Epidermal melanocyte (primary cell): ENCODE data around the gene NOS2.
"Not testable (repeated sequence)": the region's sequence is repeated elsewhere in the genome, so short reads cannot be mapped to it uniquely, and the experiment has no call there.

ENCODE experiments used
- DNase-seq: peaks from one replicate; pipeline ENCODE4 v3.0.0; 2011; ENCODE audit warnings: low spot score; ENCODE audit not compliant: insufficient read length

The NOS2 gene

DNA sequence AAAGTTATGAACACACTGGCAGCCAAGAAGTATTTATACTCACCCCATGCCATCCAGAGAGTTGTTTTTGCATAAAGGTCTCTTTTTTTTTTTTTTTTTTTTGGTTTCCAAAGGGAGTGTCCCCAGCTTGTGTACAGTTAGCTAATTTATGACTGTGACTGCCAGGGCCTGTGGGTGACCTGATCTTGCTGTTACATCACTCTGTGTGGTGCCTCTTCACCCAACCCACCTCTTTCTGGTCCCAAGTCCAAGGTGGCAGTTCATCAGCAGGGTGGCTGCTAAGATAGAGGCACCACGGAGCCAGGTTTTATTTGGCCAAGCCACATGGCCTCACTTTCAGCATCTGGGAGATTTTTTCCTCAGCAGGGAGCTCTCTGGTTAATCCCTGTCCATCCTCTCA lies at the start of gene NOS2:
TSS of gene NOS2 (minus strand) at position 8 of the 400 bp plus-strand sequence. CDS start 1,720 bp downstream, outside the sequence.
- no peak for DNase-seq

DNA sequence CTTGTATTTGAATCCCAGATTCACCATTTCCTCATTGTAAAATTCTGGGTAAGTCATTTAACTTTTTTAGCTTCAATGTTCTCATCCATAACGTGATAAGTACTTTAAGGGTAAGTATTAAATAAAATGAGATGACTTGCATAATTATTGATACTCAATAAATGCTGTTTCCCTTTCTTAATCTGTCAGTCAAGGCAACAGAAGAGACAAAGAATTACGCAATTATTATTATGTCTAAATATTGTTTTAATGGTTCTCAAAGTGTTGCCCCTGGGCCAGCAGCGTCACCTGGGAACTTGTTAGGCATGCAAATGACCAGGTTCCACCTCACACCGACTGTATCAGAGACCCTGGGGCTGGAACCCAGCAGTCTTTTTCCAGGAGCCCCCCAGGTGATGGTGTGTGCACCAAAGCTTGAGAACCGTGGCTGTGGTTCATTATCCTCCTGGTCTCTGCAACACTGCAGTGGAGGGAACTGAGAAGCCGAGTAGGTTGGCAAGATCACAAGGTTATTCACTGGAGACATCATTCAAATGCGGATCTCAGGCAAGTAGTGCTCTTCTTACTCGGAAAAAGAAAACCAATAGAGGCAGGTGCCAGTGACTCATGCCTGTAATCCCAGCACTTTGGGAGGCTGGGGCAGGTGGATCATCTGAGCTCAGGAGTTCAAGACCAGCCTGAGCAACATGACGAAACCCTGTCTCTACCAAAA lies 49.3 kb upstream of the NOS2 start:
- DNase-seq: no peak

DNA sequence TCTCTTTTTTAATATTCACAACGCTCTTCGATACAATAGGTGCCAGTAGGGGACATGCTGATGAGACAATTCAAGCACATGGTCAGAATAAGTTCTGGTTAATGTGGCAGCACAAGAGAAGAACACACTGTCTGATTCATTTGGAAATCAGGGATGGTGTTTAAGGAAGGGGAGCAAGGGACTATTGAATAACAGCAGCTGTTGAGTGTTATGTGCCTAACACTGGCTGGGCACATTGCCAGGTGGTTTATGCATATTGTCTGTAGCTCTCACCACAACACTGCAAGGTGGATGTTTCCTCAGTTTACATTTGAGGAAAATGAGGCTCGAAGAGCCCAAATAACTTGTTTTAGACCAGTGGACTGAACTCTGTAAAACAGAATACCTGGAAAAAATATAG lies 48.6 kb upstream of the NOS2 start:
- DNase-seq: no peak

DNA sequence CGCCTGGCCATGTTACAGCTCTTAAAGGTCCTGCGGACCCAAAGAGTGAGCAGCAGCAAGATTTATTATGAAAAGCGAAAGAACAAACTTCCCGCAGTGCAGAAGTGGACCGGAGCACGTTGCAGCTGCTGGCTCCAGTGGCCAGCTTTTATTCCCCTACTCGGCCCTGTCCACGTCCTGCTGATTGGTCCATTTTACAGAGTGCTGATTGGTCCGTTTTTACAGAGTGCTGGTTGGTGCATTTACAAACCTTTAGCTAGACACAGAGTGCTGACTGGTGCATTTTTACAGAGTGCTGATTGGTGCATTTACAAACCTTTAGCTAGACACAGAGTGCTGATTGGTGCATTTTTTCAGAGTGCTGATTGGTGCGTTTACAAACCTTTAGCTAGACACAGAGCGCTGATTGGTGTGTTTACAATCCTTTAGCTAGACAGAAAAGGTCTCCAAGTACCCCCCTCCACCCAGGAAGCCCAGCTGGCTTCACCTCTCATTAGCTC lies 46.5 kb upstream of the NOS2 start:
- not testable (repeated sequence) for DNase-seq

DNA sequence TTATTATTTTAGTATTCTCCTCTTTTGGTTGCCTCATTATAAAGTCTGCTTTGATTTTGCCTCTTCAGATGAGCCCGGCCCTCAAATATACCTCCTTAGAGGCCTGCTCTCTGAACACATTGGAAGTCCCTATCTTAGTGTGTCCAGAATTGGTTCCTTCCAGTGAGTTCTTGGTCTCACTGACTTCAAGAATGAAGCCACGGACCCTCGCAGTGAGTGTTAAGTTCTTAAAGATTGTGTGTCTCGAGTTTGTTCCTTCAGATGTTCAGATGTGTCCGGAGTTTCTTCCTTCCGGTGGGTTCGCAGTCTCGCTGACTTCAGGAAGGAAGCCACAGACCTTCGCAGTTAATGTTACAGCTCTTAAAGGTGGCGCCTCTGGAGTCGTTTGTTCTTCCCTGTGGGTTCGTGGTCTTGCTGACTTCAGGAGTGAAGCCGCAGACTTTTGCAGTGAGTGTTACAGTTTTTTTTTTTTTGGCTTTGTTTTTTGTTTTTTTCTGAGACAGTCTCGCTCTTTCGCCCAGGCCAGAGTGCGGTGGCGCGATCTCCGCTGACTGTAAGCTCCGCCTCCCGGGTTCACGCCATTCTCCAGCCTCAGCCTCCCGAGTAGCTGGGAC lies 45.8 kb upstream of the NOS2 start:
- no peak for DNase-seq

DNA sequence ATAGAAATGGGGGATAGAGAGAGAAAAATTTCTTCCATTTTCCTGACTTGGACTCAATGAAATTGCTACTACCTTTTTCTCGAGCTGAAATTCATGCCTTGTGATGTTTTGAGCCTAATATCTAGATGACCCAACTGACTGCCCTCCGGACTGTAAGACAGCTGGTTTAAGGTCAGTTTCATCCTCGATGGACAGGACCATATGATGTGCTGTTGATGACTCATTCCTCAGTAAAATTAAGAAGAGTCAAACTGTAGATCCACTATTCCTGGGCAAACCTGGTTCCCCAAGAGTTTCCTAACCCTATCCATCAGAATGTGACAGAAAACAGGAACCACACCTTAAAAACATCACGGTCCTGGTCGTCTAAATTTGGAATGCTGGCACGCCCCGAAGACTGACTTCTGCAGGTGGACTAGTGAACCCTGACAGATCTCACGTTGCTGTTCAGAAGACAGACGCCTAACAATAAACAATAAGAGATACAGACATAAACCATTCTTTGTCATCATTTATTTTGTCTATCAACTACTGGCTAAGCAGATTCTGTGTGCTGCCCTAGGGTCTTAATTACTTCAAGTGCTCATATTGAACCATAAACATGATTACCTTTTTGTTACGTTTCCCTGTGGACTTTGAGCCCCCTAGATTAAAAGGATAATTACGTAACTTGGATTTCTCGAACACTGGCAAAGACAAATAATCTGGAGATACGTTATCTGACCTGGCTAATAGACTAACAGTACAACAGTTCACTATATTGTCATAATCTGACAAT lies 45.1 kb upstream of the NOS2 start:
- DNase-seq: no peak

DNA sequence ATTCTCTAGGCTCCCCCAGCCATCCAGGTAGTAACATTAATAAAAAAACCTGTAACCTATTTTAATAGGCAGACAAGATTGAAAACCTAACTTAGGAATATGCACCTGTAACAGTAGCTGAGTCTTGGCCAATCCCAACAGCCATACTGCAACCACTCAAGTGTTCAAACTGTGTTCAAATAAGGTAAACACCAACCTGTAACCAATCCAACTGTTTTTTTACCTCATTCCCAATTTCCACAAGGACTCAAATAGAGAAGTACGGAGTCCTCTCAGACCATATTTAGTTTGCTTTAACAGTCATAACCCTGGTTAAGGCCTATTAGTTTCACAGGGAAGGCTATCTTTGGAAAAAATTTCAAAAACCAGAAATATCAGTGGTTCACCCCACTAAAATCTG lies 40.4 kb upstream of the NOS2 start:
- DNase-seq: no peak

DNA sequence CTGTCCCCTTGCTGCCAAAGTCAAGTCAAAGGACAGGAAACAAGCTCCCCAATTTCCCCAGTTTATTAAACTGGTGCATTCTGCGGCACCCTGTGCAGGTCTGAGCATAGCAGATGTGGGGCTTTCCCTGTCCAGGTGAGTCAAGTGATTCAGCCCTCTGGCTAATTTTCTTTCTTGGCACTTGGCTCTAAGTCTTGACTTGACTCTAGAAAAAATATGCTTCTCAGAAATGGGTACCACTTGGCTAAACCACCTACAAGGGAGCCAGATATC lies 40.0 kb upstream of the NOS2 start:
- not testable (repeated sequence) for DNase-seq

DNA sequence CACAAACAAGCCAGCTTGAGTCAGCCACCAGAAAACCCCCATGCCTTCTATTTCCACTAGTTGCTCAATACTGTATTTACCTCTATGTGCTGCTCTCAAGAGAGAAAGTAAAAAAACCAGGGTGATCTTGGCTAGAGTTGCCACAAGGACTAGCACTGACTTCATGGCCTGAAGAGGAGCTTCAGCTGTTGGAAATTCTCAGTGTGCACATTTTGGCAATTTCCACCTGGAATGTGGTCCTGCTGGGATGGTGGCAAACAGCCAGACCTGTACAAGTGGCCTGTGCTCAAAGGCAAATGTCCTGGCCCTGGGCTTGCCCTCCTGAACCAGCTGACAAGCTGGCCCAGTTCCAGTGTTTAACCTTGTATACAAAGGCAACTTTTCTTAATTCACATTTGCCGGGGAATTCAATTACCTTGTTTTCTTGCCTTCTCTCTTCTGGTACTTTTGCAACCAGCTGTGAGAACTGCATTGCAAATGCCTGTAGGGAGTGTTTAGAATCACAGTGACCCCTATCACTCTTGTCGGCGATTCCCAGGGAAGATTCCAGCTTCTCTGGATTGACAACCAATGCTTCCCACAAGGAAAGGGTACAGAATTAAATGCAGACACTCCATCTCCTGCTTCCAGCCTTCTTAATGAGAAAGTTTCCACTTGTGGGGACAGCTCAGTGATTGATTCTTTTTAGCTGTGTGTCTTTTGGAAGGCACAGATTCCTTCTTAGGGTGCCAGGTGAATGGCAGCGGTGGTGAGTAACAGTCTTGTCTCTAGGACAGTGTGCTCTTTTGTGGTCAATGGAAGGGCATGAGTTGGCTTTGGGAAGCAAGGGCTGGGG lies 39.5 kb upstream of the NOS2 start:
- not testable (repeated sequence) for DNase-seq

DNA sequence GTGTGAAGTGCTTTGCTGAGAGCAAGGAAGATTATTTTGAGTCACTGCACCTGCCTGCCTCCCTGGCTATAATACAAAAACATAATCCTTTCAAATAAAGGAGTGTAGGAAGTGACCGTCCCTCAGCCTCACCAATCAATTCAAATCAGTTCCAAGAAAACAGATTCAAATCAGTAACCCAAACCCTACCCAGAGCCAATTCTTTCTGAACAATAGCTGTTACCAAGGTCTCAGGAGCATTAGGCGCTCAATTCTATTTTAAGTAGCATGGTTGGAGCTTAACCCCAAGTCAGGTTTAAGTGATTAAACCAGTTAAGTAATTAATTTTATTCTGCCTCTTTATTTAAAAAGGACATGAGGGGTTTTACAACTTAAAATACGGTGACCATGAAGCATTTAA lies 38.3 kb upstream of the NOS2 start:
- DNase-seq: not testable (repeated sequence)

DNA sequence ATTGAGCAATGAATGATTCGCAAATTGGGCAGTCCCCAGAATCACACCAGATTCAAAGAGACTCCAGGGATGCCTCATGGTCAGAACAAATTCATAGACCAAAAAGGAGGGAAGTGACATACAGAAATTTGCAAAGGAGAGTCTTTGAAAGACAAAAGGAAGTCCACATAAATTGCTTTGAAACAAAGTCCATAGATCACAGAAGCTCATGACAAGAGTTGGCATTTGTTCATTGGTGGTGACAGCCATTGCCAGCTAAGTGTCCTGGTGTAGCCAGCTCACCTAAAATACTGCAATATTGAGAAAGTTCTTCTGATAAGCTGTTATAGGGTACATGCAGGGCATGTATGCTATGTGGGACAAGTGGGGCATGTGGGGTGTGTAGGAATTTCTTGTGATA lies 37.4 kb upstream of the NOS2 start:
- DNase-seq: not testable (repeated sequence)

DNA sequence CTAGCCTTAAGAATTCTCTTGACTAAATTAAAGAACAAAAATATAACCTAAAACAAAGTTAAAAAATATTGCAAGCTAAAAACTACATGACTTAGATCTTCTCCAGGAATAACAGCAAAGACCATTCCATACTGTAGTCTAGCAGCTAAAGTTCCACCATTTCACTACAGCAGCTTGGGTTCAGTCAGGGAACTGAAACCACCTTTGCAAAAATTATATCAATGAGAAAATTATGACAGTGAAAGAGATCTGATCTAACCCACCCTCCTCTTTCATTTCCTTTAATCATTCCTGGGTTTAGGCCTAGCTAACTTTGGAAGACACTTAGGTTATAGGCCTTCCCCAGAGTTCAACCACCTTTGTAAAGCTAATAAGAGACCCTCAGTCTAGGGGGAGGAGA lies 36.3 kb upstream of the NOS2 start:
- DNase-seq: no peak

DNA sequence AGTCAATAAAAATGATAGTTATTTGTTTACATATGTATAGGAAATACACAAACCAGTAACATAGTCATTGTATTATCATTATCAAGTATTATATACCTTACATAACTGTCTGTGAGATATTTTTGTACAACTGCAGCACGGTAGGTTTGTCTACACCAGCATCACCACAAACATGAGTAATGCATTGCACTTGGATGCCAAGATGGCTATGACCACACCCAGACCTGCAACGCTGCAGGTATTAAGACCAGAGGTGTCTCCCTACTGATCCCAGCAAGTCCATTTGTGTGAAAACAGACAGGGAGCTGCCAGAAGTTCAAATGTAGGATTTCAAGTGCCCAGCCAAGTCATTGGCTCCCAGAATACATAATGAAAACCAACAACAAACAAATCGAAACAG lies 34.2 kb upstream of the NOS2 start:
- DNase-seq: no peak

DNA sequence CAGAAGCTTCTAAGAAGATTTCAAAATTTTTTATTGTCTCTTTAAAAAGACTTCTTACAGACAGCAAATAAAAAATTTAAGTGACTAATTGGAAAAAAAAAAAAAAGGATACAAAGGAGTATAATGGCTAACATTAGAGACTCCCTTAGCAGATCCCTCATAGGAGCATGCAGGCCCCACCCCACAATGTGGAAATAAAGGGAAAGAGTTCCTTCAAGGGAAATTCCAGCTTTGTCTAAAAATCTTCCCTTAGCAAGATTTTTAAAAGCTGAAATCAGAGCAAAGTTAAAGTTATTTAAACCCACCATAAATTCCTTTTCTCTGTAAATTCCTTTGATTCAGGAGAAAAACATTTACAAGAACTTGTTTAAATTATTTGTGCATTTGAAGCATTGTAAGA lies 32.5 kb upstream of the NOS2 start:
- no peak for DNase-seq

DNA sequence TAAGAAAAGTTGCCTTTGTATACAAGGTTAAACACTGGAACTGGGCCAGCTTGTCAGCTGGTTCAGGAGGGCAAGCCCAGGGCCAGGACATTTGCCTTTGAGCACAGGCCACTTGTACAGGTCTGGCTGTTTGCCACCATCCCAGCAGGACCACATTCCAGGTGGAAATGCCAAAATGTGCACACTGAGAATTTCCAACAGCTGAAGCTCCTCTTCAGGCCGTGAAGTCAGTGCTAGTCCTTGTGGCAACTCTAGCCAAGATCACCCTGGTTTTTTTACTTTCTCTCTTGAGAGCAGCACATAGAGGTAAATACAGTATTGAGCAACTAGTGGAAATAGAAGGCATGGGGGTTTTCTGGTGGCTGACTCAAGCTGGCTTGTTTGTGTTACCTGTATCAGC lies 29.6 kb upstream of the NOS2 start:
- DNase-seq: not testable (repeated sequence)

DNA sequence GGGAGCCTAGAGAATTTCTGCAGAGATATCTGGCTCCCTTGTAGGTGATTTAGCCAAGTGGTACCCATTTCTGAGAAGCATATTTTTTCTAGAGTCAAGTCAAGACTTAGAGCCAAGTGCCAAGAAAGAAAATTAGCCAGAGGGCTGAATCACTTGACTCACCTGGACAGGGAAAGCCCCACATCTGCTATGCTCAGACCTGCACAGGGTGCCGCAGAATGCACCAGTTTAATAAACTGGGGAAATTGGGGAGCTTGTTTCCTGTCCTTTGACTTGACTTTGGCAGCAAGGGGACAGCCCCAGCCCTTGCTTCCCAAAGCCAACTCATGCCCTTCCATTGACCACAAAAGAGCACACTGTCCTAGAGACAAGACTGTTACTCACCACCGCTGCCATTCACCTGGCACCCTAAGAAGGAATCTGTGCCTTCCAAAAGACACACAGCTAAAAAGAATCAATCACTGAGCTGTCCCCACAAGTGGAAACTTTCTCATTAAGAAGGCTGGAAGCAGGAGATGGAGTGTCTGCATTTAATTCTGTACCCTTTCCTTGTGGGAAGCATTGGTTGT lies 28.9 kb upstream of the NOS2 start:
- not testable (repeated sequence) for DNase-seq

DNA sequence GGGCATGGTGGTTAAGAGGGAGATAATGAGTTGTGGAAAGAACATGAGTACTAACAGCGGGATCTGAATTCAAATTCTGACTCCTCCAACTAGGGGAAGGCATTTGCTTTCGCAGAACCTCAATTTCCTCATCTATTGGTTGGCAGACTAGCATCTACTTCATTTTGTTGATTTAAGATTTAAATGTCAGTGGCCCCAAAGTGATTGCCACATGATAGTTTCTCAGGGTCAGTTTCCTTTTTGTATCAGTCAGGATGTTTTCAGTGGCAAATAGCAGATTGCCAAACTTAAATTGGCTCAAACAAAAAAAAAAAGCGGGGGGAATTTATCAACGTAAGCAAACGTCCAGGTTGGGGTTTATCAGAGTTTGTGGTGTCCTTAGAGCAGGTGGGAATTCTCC lies 25.1 kb upstream of the NOS2 start:
- DNase-seq: no peak

DNA sequence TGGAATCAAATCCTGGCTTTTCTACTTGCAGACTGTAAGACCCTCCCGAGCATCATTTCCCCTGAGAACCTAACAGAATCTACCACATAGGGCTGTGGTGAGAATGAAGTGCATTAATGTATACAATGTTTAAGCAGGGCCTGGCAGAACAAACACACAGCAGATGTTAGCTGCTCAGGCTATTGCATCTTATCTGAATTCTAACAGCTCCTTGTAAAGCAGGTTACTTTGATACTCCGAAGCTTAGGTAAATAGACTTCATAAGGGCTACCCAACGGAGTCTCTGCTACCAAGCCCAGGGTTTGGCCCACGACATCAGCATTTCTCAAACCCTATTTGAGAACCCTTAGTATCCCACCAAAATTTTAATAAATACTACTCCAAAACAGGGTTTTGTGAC lies 24.4 kb upstream of the NOS2 start:
- DNase-seq: no peak

DNA sequence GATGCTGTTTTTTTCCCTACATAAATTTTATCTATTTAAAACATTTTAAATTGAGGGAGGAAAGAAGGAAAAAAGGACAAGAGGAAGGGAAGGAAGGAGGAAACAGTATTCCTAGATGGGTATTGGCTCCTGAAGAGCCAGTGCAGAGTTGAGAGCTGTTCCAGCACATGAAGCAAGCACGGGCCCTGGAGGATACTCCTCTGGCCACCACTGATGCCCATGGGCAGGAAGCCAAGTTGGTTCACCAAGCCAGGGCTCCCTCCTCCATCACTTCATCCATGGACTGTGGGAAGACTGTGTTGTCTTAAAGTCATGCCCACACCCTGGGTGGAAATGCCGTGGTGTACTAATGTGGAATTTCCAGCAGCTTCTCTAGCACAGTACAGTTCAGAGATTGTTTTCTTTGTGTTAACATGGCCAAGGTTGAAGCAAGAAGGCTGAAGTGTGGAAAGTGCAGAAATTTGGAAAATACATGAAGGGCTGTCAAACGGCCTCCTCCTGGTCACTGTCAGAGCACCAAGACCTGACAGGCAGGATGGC lies 23.9 kb upstream of the NOS2 start:
- DNase-seq: no peak

DNA sequence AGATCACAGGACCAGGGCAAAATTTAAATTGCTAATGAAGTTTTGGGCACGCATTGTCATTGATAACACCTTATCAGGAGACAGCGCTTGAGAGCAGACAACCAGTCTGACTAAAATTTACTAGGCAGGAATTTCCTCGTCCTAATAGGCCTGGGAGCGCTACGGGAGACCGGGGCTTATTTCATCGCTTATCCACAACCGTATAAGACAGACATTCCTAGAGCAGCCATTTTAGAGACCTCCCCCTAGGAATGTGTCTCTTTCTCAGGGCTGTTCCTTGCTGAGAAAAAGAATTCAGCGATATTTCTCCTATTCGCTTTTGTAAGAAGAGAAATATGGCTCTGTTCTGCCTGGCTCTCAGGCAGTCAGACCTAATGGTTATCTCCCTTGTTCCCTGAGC lies 21.8 kb upstream of the NOS2 start:
- DNase-seq: not testable (repeated sequence)

DNA sequence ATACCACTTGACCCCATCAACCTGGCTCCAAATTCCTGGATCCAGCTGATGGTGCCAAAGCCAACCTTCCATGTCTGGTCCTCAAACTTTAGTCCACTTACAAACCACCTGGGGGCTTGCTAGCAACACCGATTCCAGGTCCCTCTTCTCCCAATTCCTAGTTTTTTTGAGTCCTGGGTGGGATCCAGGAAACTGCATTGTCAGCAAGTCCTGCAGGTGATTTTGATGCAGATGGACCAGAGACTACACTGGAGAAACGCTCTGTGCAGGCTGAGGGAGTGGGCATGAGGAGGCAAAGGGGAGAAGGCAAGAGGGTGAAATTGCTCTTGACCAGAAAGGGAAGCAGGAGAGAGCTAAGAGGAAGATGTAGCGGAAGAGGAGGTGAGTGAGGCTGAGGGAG lies 21.0 kb upstream of the NOS2 start:
- DNase-seq: no peak
